Measurements from ENCODE around the gene TBX20.
"Not testable (repeated sequence)": the region's sequence is repeated elsewhere in the genome, so short reads cannot be mapped to it uniquely, and the experiment has no call there.

TBX20 gene

DNA sequence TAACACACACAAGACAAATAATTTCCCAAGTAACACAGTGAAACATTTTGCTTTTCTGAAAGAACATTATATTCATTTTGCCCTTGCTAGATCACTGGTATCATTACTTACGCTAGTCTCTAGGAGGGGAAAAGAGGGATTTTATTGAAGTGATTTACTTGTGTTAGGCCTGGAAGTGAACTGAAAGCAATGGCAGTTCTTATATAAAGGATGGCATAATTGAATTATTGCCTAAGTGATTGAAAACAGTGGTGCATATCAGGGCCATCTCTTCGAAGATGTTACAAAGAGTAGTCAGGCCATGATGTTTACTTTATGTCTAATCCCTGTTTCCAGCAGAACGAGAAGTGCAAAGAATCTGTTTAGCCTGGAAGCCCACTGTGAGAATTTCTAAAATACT lies 38.8 kb downstream of the TBX20 start:
- DNase-seq, result not testable (repeated sequence)

DNA sequence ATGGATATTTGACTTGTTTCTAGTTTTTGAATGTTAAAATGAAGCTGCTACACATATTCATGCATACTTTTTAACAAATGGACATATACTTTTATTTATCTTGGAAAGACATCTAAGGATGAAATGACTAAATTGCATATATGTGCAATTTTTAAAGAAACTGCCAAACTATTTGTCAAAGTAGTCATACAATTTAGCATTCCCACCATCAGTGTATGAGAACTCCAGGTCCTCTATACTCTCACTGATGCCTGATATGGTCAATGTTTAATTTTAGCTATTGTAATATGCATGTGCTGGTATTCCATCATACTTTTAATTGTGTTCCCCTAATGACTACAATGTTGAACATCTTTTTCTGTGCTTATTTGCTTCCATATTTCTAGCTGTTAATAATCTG lies 47.0 kb downstream of the TBX20 start:
- DNase-seq, result not testable (repeated sequence)

GRCh38 chr7:35204850-35205249 lies 49.0 kb downstream of the TBX20 start:
- DNase-seq, result not testable (repeated sequence)

DNA sequence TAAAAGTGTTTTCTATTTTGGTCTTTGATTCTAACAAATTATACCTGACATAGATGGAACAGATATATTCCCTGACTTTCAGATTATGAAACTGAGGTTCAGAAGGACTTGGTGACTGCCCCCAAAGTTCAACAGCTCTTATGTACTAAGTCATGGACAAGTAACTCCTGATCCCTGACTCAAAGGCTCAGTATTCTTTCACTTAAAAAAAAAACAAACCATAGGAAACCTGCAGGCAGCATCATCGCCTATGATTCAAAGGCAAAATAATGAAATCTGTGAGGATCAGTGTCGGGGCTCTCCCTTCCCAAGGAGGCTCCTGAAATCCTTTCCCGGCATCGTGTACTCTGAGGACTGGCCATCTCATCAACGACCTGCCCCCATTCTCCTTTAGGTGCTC lies 49.9 kb downstream of the TBX20 start:
- not testable (repeated sequence) for DNase-seq

- not testable (repeated sequence) for DNase-seq
Observed at GRCh38 chr7:35202353-35202752, 51.5 kb downstream of the TBX20 start.

GRCh38 chr7:35200170-35200569 lies 53.7 kb downstream of the TBX20 start:
- DNase-seq, result not testable (repeated sequence)

DNA sequence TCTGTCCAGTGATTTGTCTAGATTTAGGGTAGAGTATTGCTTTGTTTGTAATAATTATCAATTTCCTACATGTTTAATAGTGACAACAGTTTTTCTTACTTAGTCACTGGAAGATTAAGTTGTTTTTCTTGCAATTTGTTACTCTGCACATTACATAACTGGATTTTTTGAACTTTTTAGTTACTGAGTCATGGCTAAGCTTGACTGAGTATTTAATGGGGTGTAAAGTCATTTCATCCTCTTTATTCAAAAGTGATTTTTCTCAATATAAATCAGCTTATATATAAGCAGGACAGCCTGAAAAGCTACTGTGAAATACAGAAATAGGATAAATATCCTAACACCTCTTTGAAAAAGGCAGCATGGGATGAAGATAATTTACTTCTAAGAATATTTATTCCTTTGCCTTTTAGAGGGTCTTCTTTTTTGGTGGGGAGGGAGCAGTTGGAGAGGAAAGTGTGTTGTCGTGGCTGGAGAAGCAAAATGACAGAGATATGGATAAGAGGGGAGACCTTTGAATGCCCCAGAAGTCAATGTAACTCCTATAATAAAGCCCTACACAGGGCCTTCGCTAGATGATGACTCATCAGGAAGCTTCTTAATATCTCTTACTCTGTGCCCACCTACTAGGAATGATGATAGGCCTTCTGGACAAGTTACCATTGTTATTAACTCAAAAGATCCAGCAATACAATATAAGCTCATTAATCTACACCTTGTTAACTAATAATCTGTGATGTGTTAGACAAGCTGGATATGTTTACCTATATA lies 55.3 kb downstream of the TBX20 start:
- not testable (repeated sequence) for DNase-seq

DNA sequence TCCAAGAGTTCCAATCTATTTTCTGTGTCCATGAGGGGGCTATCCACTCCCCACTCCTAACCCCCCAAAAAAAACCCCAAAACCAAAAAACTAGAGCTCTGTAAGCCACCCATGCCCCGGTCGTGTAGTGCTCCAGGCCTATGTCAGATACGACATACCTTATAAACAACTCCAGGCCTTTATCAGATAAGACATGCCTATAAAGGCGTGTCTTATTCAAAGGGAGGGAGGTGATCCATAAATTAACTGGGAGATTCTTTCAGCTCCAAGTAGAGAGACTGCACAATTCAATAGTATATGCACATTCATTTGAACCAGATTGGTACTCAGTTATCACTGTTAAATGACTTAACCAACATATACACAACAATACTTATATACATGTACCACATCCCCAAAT lies 62.3 kb downstream of the TBX20 start:
- DNase-seq, result not testable (repeated sequence)

- not testable (repeated sequence) for DNase-seq
Observed at GRCh38 chr7:35190146-35190773, 63.6 kb downstream of the TBX20 start.

- DNase-seq, result not testable (repeated sequence)
Observed at GRCh38 chr7:35186751-35187150, 67.1 kb downstream of the TBX20 start.

DNA sequence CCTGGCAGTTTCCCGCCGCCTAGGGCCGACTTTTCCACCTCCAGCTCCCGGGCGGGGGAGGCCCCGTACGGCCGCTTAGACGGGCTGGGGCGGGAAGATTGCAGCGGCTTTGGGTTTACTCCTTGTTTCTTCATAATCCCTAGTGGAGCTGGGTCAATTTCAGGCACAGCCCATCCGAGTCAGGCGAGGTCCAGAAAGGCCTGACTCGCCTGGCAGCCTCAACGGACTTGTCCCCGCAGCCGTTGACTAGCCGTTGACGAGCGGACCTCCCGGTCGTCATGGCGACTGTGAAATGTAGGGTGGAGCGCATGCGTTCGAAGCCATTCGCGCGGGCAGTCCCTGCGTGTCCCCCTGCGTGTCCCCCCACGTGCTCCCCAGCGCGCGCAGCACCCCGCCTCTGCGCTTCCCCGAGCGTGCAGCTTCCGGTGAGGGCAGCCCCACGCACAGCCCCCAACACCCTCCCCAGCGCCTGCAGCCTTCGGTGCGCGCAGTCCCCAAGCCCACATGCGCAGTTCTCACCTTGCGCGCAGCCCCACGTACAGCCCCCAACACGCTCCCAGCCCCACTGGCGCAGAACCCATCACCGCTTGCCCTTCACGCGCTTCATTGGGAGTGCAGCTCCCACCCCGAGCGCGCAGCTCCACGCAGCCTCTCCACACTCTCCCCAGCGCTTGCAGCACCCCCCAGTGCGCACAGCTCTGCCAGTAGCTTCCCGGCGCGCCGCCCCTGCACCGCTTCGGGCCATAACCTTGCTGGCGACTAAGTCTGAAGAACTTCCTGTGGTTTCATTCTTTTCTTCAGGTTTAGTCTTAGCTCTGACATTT lies 67.8 kb downstream of the TBX20 start:
- DNase-seq, result no peak

DNA sequence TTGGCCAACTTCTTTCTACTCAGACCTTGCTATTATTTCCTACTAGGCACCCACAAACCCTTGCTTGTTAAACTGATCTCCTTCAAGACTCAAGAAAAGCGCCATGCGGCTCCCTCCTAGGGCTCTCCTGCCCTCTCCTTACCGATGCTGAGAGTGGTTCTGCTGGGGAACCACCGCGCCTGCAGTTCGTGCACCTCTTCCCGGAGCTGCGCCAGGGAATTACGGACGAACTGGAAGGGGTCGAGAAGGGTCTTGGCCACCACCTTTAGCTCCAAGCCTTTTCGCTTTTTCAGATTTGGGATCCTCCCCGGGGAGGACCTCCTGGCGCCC lies 68.4 kb downstream of the TBX20 start:
- not testable (repeated sequence) for DNase-seq

- DNase-seq, result not testable (repeated sequence)
Observed at GRCh38 chr7:35184961-35185360, 68.9 kb downstream of the TBX20 start.

GRCh38 chr7:35183873-35184503 lies 69.9 kb downstream of the TBX20 start:
- not testable (repeated sequence) for DNase-seq

GRCh38 chr7:35180665-35181064 lies 73.2 kb downstream of the TBX20 start:
- not testable (repeated sequence) for DNase-seq

DNA sequence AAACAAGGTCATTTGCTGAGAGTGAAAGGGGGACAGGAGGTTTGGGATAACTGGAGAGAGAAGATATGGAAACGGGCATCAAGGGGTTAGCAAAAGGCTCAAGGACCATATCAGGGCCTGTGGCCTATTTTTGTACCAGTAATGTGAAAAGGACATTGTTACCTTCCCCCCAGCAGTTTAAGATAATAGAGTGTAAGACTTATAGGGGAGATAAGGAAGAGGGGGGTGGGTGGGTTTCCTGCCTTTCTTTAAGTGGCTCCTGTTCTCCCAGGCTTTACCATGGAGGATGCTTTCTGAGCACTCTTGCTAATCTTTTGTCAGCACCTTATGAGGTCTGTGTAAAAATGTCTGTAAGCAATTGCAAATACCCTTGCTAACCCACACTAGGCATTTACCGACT lies 80.7 kb downstream of the TBX20 start:
- not testable (repeated sequence) for DNase-seq

DNA sequence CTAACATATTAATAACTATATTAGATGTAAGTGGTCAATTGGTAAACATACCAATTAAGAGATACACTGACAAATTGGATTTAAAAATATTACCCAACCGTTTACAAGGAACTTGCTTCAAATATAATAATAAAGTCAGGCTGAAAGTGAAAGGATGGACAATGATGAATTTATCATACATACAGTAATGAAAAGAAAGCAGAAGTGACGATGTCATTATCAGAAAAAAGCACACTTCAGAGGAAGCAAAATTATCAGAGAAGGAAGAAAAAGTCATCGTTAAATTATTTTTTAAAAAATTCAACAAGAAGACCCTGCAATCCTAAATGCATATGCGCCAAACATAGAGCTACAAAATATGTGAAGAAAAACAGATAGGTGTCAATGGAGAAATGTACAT lies 81.8 kb downstream of the TBX20 start:
- DNase-seq, result not testable (repeated sequence)

DNA sequence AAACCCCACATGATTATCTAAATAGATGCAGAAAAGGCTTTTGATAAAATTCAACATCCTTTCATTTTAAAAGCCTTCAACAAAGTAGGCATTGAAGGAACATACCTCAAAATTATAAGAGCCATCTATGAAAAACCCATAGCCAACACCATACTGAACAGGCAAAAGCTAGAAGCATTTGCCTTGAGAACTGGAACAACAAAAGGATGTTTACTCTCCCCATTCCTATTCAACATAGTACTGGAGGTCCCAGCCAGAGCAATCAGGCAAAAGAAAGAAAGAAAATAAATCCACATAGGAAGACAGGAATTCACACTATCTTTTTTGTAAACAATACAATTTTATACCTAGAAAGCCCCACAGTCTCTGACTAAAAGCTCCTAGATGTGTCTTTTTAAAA lies 86.2 kb downstream of the TBX20 start:
- not testable (repeated sequence) for DNase-seq

- not testable (repeated sequence) for DNase-seq
Observed at GRCh38 chr7:35167158-35167557, 86.7 kb downstream of the TBX20 start.

DNA sequence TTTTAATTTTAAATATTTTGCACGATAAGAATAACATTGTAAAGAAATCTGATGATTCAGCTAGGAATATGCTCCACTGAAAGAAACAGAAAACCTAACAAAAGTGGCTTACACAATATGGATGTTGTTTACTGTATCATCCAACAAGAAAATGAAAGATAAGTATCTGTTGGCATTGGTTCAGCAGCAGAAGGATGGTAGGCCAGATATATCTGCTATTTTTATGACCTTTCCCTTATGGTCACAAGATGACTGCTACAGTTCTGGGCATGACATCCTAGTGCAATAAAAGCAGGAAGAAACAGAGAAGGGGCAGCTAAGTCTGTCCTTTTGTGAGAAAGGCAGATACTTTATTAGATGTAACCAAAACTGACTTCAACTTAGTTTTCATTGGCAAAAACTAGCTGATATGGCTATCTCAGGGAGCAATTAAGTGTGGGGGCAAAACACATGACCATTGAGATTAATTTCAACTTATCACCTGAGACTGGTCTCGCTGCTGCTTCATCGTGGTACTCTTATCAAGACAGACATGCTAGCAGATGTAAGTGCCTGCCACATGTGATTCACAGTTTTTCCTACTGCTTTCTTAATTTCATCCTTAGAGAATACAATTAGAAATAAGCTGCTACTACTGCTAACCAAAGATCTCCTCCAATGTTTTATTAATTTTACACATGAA lies 92.7 kb downstream of the TBX20 start:
- DNase-seq, result not testable (repeated sequence)
